Measurements from ENCODE around the gene PLXNA4. TPM values are rescaled to one million over a fixed set of nuclear protein-coding genes. Genes with fewer than 3 reads are reported as not detected.

PLXNA4 gene
- total and polyA plus RNA-seq, 9 of the 15 experiments (the other 6 are each of a cell fraction or from before 2014, with no cell fraction given) = under 0.01 to 0.09 TPM; not detected in 7

DNA sequence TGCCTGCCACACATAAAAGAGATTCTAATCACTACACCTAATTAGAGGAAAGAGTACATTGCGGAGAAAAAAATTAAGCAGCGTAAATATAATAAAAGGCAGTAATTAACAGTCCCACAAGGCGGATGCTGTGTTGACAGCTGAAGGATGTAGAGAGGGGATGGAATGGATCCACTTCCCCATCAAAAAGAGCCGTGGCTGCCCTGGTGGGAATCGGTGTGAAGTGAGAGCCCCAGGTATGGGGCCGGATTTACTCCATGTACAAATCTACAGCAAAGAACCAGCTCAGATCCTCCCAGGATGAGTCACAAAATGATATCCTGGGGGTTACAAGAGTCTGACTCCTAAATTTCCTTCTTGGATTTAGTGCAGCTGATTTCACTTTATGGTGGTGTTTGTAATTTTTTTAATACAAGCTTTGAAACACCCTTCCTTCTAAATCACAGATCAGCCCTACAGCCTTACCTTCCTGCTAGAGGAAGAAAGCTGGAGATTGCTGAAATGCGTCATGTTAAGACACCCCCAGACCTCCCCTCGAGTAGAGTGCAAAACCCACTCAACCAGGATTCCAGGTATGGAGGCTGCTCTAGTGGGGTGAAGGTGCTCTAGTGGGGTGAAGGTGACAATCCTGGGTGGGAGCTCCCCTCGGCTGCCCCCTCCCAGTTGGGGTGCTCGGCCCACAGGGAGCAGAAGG is 398.4 kb downstream of the PLXNA4 start:
- no peaks in the 10 kb centered on the region for H3K36me3 ChIP-seq (ENCODE audit: control insufficient read depth, insufficient read depth, low read length)
- peaks cover 20% of the 10 kb centered on the region; the same call in 1 of the 2 replicates for H4K20me1 ChIP-seq (replicated peaks; ENCODE audit: control insufficient read depth, insufficient read depth, low read length)
- H3K27me3 ChIP-seq (ENCODE audit: control insufficient read depth in 2 of 2, insufficient read depth in 2 of 2, low read length in 2 of 2) = peaks cover 7 to 45% of the 10 kb centered on the region in 2 experiments; a peak in 4 of 5 replicates
- no peaks in the 10 kb centered on the region for H3K79me2 ChIP-seq (ENCODE audit: control insufficient read depth, insufficient read depth, low read length)
- intact Hi-C loops (cut with micrococcal nuclease) (no loop called here), in situ Hi-C loops (cut with MboI) (no loop called here)
- ATAC-seq = no peak
- H3K9me1 ChIP-seq (ENCODE audit: control insufficient read depth, insufficient read depth, low read length) = peaks cover 7% of the 10 kb centered on the region
- no peaks in the 10 kb centered on the region for H3K9me3 ChIP-seq (replicated peaks; ENCODE audit: control insufficient read depth, insufficient read depth, low read depth, low read length)
- BruUV-seq (replicated peaks) = no TSS peak
- DNase-seq (ENCODE audit: extremely low read depth in 1 of 4, low spot score in 3 of 4) = no peak
- no peak for FAIRE-seq
- no peak overlapping the region for H2AFZ ChIP-seq (ENCODE audit: low read depth, low read length)
- no peak overlapping the region for H3K27ac ChIP-seq (ENCODE audit: extremely low read depth, low read depth, low read length)
- no peak overlapping the region for H3K4me2 ChIP-seq (ENCODE audit: insufficient read depth, low read length)
- no peak overlapping the region for H3K4me3 ChIP-seq
- no peak overlapping the region for H3K9ac ChIP-seq (ENCODE audit: insufficient read depth in 1 of 2, low read depth in 2 of 2, low read length in 2 of 2)
- POLR2A ChIA-PET = interaction anchor here (1.4 to 1.5 kb wide), 2 partner anchors 10 to 13 kb away, joined by 4 to 5 read pairs; no protein-coding TSS in a partner anchor
- TF ChIP-seq, protein P1, sequence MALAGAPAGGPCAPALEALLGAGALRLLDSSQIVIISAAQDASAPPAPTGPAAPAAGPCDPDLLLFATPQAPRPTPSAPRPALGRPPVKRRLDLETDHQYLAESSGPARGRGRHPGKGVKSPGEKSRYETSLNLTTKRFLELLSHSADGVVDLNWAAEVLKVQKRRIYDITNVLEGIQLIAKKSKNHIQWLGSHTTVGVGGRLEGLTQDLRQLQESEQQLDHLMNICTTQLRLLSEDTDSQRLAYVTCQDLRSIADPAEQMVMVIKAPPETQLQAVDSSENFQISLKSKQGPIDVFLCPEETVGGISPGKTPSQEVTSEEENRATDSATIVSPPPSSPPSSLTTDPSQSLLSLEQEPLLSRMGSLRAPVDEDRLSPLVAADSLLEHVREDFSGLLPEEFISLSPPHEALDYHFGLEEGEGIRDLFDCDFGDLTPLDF (CRISPR knock-in tag; IDR thresholded peaks at IDR 0.05) = no peak
- TF ChIP-seq, protein P2, sequence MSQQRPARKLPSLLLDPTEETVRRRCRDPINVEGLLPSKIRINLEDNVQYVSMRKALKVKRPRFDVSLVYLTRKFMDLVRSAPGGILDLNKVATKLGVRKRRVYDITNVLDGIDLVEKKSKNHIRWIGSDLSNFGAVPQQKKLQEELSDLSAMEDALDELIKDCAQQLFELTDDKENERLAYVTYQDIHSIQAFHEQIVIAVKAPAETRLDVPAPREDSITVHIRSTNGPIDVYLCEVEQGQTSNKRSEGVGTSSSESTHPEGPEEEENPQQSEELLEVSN (IDR thresholded peaks at IDR 0.05; ENCODE audit: borderline replicate concordance in 1 of 2, extremely low read depth in 1 of 2, insufficient read depth in 1 of 2, insufficient read length in 1 of 2, low read depth in 1 of 2, low read length in 1 of 2, poor library complexity in 1 of 2, severe bottlenecking in 1 of 2) = no peak
- TF ChIP-seq, protein P3, sequence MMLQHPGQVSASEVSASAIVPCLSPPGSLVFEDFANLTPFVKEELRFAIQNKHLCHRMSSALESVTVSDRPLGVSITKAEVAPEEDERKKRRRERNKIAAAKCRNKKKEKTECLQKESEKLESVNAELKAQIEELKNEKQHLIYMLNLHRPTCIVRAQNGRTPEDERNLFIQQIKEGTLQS (IDR thresholded peaks at IDR 0.05) = no peak
- TF ChIP-seq, protein P3 (CRISPR knock-in tag; conservative IDR thresholded peaks at IDR 0.05) = no peak
- TF ChIP-seq MAFK (IDR thresholded peaks at IDR 0.05; ENCODE audit: low read length) (no peak), RBM22 (IDR thresholded peaks at IDR 0.05; ENCODE audit: low read depth, low read length, poor library complexity, severe bottlenecking) (no peak)
- H3K4me1 ChIP-seq (replicated peaks in 1 of 2; ENCODE audit: control insufficient read depth in 2 of 2, insufficient read depth in 2 of 2, low read length in 2 of 2) = no peaks in the 10 kb centered on the region
- CTCF ChIA-PET (ENCODE audit: low intra/inter-chr PET ratio) = no interaction called here
- WGBS (ENCODE audit: insufficient coverage, low coverage, missing lambda C conversion rate) = under 1% methylated on average over 10 of the region's 10 CpGs
